DOHH2 (cell line): ENCODE results near the gene MBTPS1.

Source experiments
- H3F3A ChIP-seq: fragments of 200-600 bp; sonication (generic), shearing (Covaris generic); 2 replicates; pipeline ENCODE4 v1.6.0; 2016; ENCODE audit warnings: antibody characterized with exemption, mild to moderate bottlenecking; ENCODE audit not compliant: control insufficient read depth, insufficient read depth
- H3K27ac ChIP-seq: fragments of 200-600 bp; sonication (generic); 2 replicates; pipeline ENCODE4 v1.5.1; 2014; ENCODE audit warnings: low read depth, mild to moderate bottlenecking, low read length, moderate library complexity
- H3K27me3 ChIP-seq: fragments of 200-600 bp; sonication (generic); 2 replicates; pipeline ENCODE4 v1.6.1; 2014; ENCODE audit warnings: mild to moderate bottlenecking, low read length, mixed read lengths; ENCODE audit not compliant: control insufficient read depth
- H3K36me3 ChIP-seq: fragments of 200-600 bp; sonication (generic); 2 replicates; pipeline ENCODE4 v1.6.1; 2014; ENCODE audit warnings: mild to moderate bottlenecking, low read length, moderate library complexity, mixed read lengths; ENCODE audit not compliant: control insufficient read depth
- H3K4me1 ChIP-seq: fragments of 200-600 bp; sonication (generic); 2 replicates; pipeline ENCODE4 v1.6.1; 2014; ENCODE audit warnings: mild to moderate bottlenecking, low read length, mixed read lengths; ENCODE audit not compliant: control insufficient read depth
- H3K4me2 ChIP-seq: fragments of 200-600 bp; sonication (generic); 2 replicates; pipeline ENCODE4 v1.6.0; 2014; ENCODE audit warnings: mild to moderate bottlenecking, low read length, moderate library complexity
- H3K4me3 ChIP-seq: fragments of 200-600 bp; sonication (generic); 2 replicates; pipeline ENCODE4 v1.5.1; 2014; ENCODE audit warnings: mild to moderate bottlenecking, low read length, mixed read lengths
- H3K79me2 ChIP-seq: fragments of 200-600 bp; sonication (generic); 2 replicates; pipeline ENCODE4 v1.6.1; 2014; ENCODE audit warnings: mild to moderate bottlenecking, low read length, mixed read lengths; ENCODE audit not compliant: control insufficient read depth
- H3K9me2 ChIP-seq: fragments of 200-600 bp; sonication (generic); replicated peaks from 2 replicates; pipeline ENCODE4 v1.6.1; 2014; ENCODE audit warnings: mild to moderate bottlenecking, low read length, mixed read lengths; ENCODE audit not compliant: control insufficient read depth
- H3K9me3 ChIP-seq: fragments of 200-600 bp; sonication (generic); 2 replicates; pipeline ENCODE4 v1.6.1; 2014; ENCODE audit warnings: antibody characterized with exemption, low read length, mixed read lengths; ENCODE audit not compliant: control insufficient read depth, insufficient read depth
- H4K20me1 ChIP-seq: fragments of 200-600 bp; sonication (generic); 2 replicates; pipeline ENCODE4 v1.6.0; 2014; ENCODE audit warnings: low read depth, mild to moderate bottlenecking, antibody characterized with exemption, low read length, moderate library complexity; ENCODE audit not compliant: control insufficient read depth, insufficient read depth
- CTCF ChIP-seq: fragments of 200-600 bp; sonication (generic); IDR thresholded peaks from one replicate; pipeline ENCODE4 v1.5.1; 2014; ENCODE audit warnings: antibody characterized with exemption, mild to moderate bottlenecking, low read depth, low read length; ENCODE audit not compliant: poor library complexity, severe bottlenecking
- EZH2phosphoT487 ChIP-seq: fragments of 200-600 bp; sonication (generic); IDR thresholded peaks from 2 replicates; pipeline ENCODE4 v1.6.1; 2017; ENCODE audit warnings: borderline replicate concordance, mild to moderate bottlenecking, antibody characterized with exemption, low read length, moderate library complexity, mixed read lengths

MBTPS1 gene

GRCh38 chr16:84041881-84042280 is 74.9 kb downstream of the MBTPS1 start:
- Histone ChIP-seq H3K4me2 (no peak overlapping the region), H3K4me3 (no peak overlapping the region), H3K36me3 (no peaks in the 10 kb centered on the region), H3K27me3 (no peaks in the 10 kb centered on the region), H3K9me2 (no peaks in the 10 kb centered on the region), H4K20me1 (no peaks in the 10 kb centered on the region; the same call in 1 of the 2 replicates), H3K79me2 (no peaks in the 10 kb centered on the region), H3K27ac (no peak overlapping the region), H3K4me1 (no peaks in the 10 kb centered on the region), H3K9me3 (no peaks in the 10 kb centered on the region), H3F3A (no peaks in the 10 kb centered on the region)
- TF ChIP-seq CTCF, result no peak
- TF ChIP-seq EZH2phosphoT487, result no peak

GRCh38 chr16:84040823-84041820 is 75.6 kb downstream of the MBTPS1 start:
- no peaks in the 10 kb centered on the region for H3K79me2 ChIP-seq
- no peaks in the 10 kb centered on the region for H3K9me3 ChIP-seq
- no peak for TF ChIP-seq CTCF
- TF ChIP-seq EZH2phosphoT487, result no peak
- H3F3A ChIP-seq, result no peaks in the 10 kb centered on the region
- H3K9me2 ChIP-seq, result no peaks in the 10 kb centered on the region
- no peak overlapping the region for H3K27ac ChIP-seq
- no peak overlapping the region for H3K4me3 ChIP-seq
- no peaks in the 10 kb centered on the region for H3K36me3 ChIP-seq
- H3K27me3 ChIP-seq, result no peaks in the 10 kb centered on the region
- no peaks in the 10 kb centered on the region for H3K4me1 ChIP-seq
- H3K4me2 ChIP-seq, result no peak overlapping the region
- no peaks in the 10 kb centered on the region; the same call in 1 of the 2 replicates for H4K20me1 ChIP-seq

- Histone ChIP-seq H3K4me2 (no peak overlapping the region), H3K79me2 (no peaks in the 10 kb centered on the region), H3K9me3 (no peaks in the 10 kb centered on the region), H3K4me1 (no peaks in the 10 kb centered on the region), H3K27ac (no peak overlapping the region), H3K27me3 (no peaks in the 10 kb centered on the region), H3F3A (no peaks in the 10 kb centered on the region), H3K9me2 (no peaks in the 10 kb centered on the region), H3K4me3 (no peak overlapping the region), H3K36me3 (no peaks in the 10 kb centered on the region), H4K20me1 (no peaks in the 10 kb centered on the region; the same call in 1 of the 2 replicates)
- TF ChIP-seq CTCF (no peak), EZH2phosphoT487 (no peak)
Measured at GRCh38 chr16:84040226-84040822, 76.4 kb downstream of the MBTPS1 start.
